SK-N-SH (cell line): Measurements from ENCODE around the gene IDE. TPM values are rescaled to one million over a fixed set of nuclear protein-coding genes. Genes with fewer than 3 reads are reported as not detected.

ENCODE experiments used
- CTCF ChIA-PET: fragments of 300-600, 350-600 bp; formaldehyde crosslinking; extraction: SDS; loops from one replicate; lab custom pipeline; 2021; lab: Yijun Ruan, JAX
- POLR2A ChIA-PET: fragments of 350-600 bp; sonication (Branson Sonifier 250); formaldehyde crosslinking; extraction: SDS; loops from one replicate; lab custom pipeline; 2020; ENCODE audit warnings: antibody characterized with exemption, inconsistent platforms; lab: Yijun Ruan, JAX
- DNase-seq: peaks from one replicate; pipeline ENCODE4 v3.0.0; 2012
- H2AFZ ChIP-seq: fragments of 200-600 bp; sonication (generic); 2 replicates; pipeline ENCODE4 v1.8.1; 2016; ENCODE audit warnings: antibody characterized with exemption, mild to moderate bottlenecking, low read depth
- H3F3A ChIP-seq: fragments of 200-600 bp; sonication (generic); replicated peaks from 2 replicates; pipeline ENCODE3; 2016; ENCODE audit warnings: antibody characterized with exemption, mild to moderate bottlenecking; ENCODE audit not compliant: insufficient read depth
- H3K27ac ChIP-seq, 2 experiments: fragments of 200-500 bp in 1 of 2; fragments of 200-600 bp in 1 of 2; sonication (Bioruptor generic) in 1 of 2; sonication (generic), shearing (Covaris generic) in 1 of 2; 2 replicates each; pipeline versions ENCODE4 v1.5.1 to v1.6.1; 2014 to 2016; ENCODE audit warnings: low read depth in 2 of 2, inconsistent platforms in 1 of 2, low read length in 1 of 2, mild to moderate bottlenecking in 1 of 2, mixed read lengths in 1 of 2
- H3K27me3 ChIP-seq: fragments of 200-600 bp; sonication (generic), shearing (Covaris generic); 2 replicates; pipeline ENCODE4 v1.6.1; 2016; ENCODE audit warnings: mixed run types; ENCODE audit not compliant: insufficient read depth
- H3K36me3 ChIP-seq, 2 experiments: fragments of 200-500 bp in 1 of 2; fragments of 200-600 bp in 1 of 2; sonication (Bioruptor generic) in 1 of 2; sonication (generic) in 1 of 2; replicated peaks in 1 of 2; 2 replicates each; pipeline versions ENCODE3 to v1.5.1; 2014 to 2016; ENCODE audit warnings: low read length in 1 of 2, mild to moderate bottlenecking in 1 of 2; ENCODE audit not compliant: insufficient read depth in 2 of 2, control insufficient read depth in 1 of 2
- H3K4me1 ChIP-seq, 2 experiments: fragments of 200-500 bp in 1 of 2; fragments of 200-600 bp in 1 of 2; sonication (Bioruptor generic) in 1 of 2; sonication (generic), shearing (Covaris generic) in 1 of 2; 2 replicates each; pipeline versions ENCODE4 v1.5.1 to v1.6.1; 2014 to 2016; ENCODE audit warnings: low read depth in 1 of 2, low read length in 1 of 2, mixed run types in 1 of 2; ENCODE audit not compliant: insufficient read depth in 2 of 2, control insufficient read depth in 1 of 2
- H3K4me2 ChIP-seq: fragments of 200-600 bp; sonication (generic), shearing (Covaris generic); 2 replicates; pipeline ENCODE4 v1.6.1; 2017; ENCODE audit warnings: mixed run types
- H3K4me3 ChIP-seq, 2 experiments: fragments of 200-500 bp in 1 of 2; fragments of 200-600 bp in 1 of 2; sonication (Bioruptor generic) in 1 of 2; sonication (generic), shearing (Covaris generic) in 1 of 2; 2 replicates each; pipeline versions ENCODE4 v1.5.1 to v1.8.1; 2014 to 2016; ENCODE audit warnings: low read depth in 2 of 2, inconsistent platforms in 1 of 2, low read length in 1 of 2, mild to moderate bottlenecking in 1 of 2, mixed read lengths in 1 of 2, moderate library complexity in 1 of 2
- H3K79me2 ChIP-seq: fragments of 200-600 bp; sonication (generic); 2 replicates; pipeline ENCODE4 v1.8.1; 2017; ENCODE audit warnings: mild to moderate bottlenecking; ENCODE audit not compliant: insufficient read depth
- H3K9ac ChIP-seq: fragments of 200-600 bp; sonication (generic); 2 replicates; pipeline ENCODE4 v1.6.1; 2017; ENCODE audit warnings: mixed run types
- H3K9me2 ChIP-seq: fragments of 200-600 bp; sonication (generic); 2 replicates; pipeline ENCODE4 v1.6.1; 2017; ENCODE audit warnings: mixed run types
- H3K9me3 ChIP-seq: fragments of 200-600 bp; sonication (generic); 2 replicates; pipeline ENCODE4 v1.6.1; 2017; ENCODE audit warnings: mixed run types, mild to moderate bottlenecking, moderate library complexity
- H4K20me1 ChIP-seq: fragments of 200-600 bp; sonication (generic); 2 replicates; pipeline ENCODE4 v1.6.1; 2017; ENCODE audit warnings: mild to moderate bottlenecking, mixed run types; ENCODE audit not compliant: insufficient read depth
- EP300 ChIP-seq, 2 experiments: IDR thresholded peaks; 2 replicates each; pipeline versions ENCODE4 v1.4.0 to v1.6.1; 2012; ENCODE audit warnings: borderline replicate concordance in 1 of 2, low read depth in 1 of 2, low read length in 1 of 2
- FOSL2 ChIP-seq: IDR thresholded peaks from 2 replicates; pipeline ENCODE4 v1.4.0; 2012; ENCODE audit warnings: low read depth, mild to moderate bottlenecking, moderate library complexity, borderline replicate concordance
- FOXM1 ChIP-seq: IDR thresholded peaks from 2 replicates; pipeline ENCODE4 v1.4.0; 2012; ENCODE audit warnings: low read depth, mild to moderate bottlenecking
- GABPA ChIP-seq: IDR thresholded peaks from 2 replicates; pipeline ENCODE4 v1.4.0; 2012; ENCODE audit warnings: low read depth, mild to moderate bottlenecking
- MAX ChIP-seq: IDR thresholded peaks from 2 replicates; pipeline ENCODE4 v1.4.0; 2012; ENCODE audit warnings: low read depth
- MEF2A ChIP-seq: IDR thresholded peaks from 2 replicates; pipeline ENCODE4 v1.4.0; 2012; ENCODE audit warnings: low read depth, borderline replicate concordance
- MXI1 ChIP-seq: IDR thresholded peaks from 2 replicates; pipeline ENCODE4 v1.6.1; 2012; ENCODE audit warnings: mild to moderate bottlenecking, low read depth, low read length, improper control_type of control experiment
- NFIC ChIP-seq: IDR thresholded peaks from 2 replicates; pipeline ENCODE4 v1.4.0; 2012; ENCODE audit warnings: borderline replicate concordance
- RCOR1 ChIP-seq: fragments of 150-350 bp; IDR thresholded peaks from 2 replicates; pipeline ENCODE4 v1.6.1; 2017; ENCODE audit warnings: antibody characterized with exemption, low read length
- REST ChIP-seq: IDR thresholded peaks from 2 replicates; pipeline ENCODE4 v1.6.1; 2012; ENCODE audit warnings: mild to moderate bottlenecking, low read depth, low read length, moderate library complexity
- TAF1 ChIP-seq: IDR thresholded peaks from 2 replicates; pipeline ENCODE4 v1.6.1; 2012; ENCODE audit warnings: low read depth, mild to moderate bottlenecking, low read length, moderate library complexity, borderline replicate concordance
- TEAD4 ChIP-seq: IDR thresholded peaks from 2 replicates; pipeline ENCODE4 v1.4.0; 2012; ENCODE audit warnings: mild to moderate bottlenecking, borderline replicate concordance; ENCODE audit not compliant: insufficient read depth
- WGBS: methylation state at CpG from one replicate; pipeline ENCODE4 v1.1.6; 2017; ENCODE audit warnings: low lambda C conversion rate; 5-methylcytosine and 5-hydroxymethylcytosine counted together
- polyA plus RNA-seq, 3 experiments: library from polyadenylated mRNA; depleted of rRNA; stranded (reverse); fragments of >200 nt; gene quantifications; 2 replicates each; pipeline ENCODE4 v1.2.3, GENCODE V29; 2012
- TF ChIP-seq, protein P1 (sequence below): fragments of 200-600 bp; sonication (generic); IDR thresholded peaks from 2 replicates; pipeline ENCODE4 v1.6.1; 2017; ENCODE audit warnings: antibody characterized with exemption, mild to moderate bottlenecking, moderate library complexity

IDE gene
- polyA plus RNA-seq, 1 of the 3 experiments (the other 2 are of a cell fraction): 9.3 TPM

- WGBS: under 1% methylated on average over 38 of the region's 56 CpGs
- peaks cover 17% of the 10 kb centered on the region for H3F3A ChIP-seq
- ChIA-PET CTCF (interaction anchor here (0.7 to 4.9 kb wide), 26 partner anchors 8 to 485 kb away, joined by 3 to 93 read pairs (median 5); no protein-coding TSS in a partner anchor), POLR2A (interaction anchor here (0.8 to 1.4 kb wide), 4 partner anchors 18 to 275 kb away, joined by 3 to 7 read pairs (median 5); partner anchors contain the start of gene EXOC6)
- peaks cover 3% of the 10 kb centered on the region; the same call in 1 of the 2 replicates for H4K20me1 ChIP-seq
- peak; percentile 64 for DNase-seq
- peak overlapping the region; percentile 75 to 96 for H3K4me3 ChIP-seq
- peak overlapping the region; percentile 94 for H3K9ac ChIP-seq
- peaks cover 0 to 10% of the 10 kb centered on the region in 2 experiments for H3K36me3 ChIP-seq
- peak overlapping the region; percentile 74 for H2AFZ ChIP-seq
- peaks cover 52% of the 10 kb centered on the region for H3K79me2 ChIP-seq
- H3K4me1 ChIP-seq: peaks cover under 1 to 8% of the 10 kb centered on the region in 2 experiments; a peak in 3 of 4 replicates
- no peak for TF ChIP-seq MEF2A
- no peak for TF ChIP-seq FOSL2
- TF ChIP-seq RCOR1: no peak
- TF ChIP-seq NFIC: no peak
- TF ChIP-seq MXI1: peak; percentile 63; the same call in 1 of the 2 replicates
- no peak for TF ChIP-seq EP300 (IDR thresholded peaks at IDR 0.05; ENCODE audit: borderline replicate concordance in 1 of 2, low read depth in 1 of 2, low read length in 1 of 2)
- no peak for TF ChIP-seq TEAD4
- TF ChIP-seq REST: no peak
- no peak for TF ChIP-seq FOXM1
- TF ChIP-seq GABPA: no peak
- TF ChIP-seq TAF1: no peak
- TF ChIP-seq, protein P1, sequence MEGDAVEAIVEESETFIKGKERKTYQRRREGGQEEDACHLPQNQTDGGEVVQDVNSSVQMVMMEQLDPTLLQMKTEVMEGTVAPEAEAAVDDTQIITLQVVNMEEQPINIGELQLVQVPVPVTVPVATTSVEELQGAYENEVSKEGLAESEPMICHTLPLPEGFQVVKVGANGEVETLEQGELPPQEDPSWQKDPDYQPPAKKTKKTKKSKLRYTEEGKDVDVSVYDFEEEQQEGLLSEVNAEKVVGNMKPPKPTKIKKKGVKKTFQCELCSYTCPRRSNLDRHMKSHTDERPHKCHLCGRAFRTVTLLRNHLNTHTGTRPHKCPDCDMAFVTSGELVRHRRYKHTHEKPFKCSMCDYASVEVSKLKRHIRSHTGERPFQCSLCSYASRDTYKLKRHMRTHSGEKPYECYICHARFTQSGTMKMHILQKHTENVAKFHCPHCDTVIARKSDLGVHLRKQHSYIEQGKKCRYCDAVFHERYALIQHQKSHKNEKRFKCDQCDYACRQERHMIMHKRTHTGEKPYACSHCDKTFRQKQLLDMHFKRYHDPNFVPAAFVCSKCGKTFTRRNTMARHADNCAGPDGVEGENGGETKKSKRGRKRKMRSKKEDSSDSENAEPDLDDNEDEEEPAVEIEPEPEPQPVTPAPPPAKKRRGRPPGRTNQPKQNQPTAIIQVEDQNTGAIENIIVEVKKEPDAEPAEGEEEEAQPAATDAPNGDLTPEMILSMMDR: peak; percentile 19; the same call in 1 of the 2 replicates
- TF ChIP-seq MAX: no peak
- peak overlapping the region; percentile 86 for H3K4me2 ChIP-seq
- H3K27ac ChIP-seq: peak overlapping the region; percentile 94 to 96
- no peaks in the 10 kb centered on the region for H3K27me3 ChIP-seq
- H3K9me3 ChIP-seq: no peaks in the 10 kb centered on the region
- no peaks in the 10 kb centered on the region for H3K9me2 ChIP-seq
These were observed 649 bp downstream of the IDE start for GRCh38 chr10:92573091-92573797.
